Measurements from ENCODE around the gene MYL12A. TPM values are rescaled to one million over a fixed set of nuclear protein-coding genes. Genes with fewer than 3 reads are reported as not detected.

MYL12A gene
- total and polyA plus RNA-seq, 2 of the 13 experiments (the other 11 are each of a cell fraction or from before 2014, with no cell fraction given), result 261 to 277 TPM

GRCh38 chr18:3217948-3218647 lies 29.5 kb upstream of the MYL12A start (continued):
- TF ChIP-seq ZNF567 (CRISPR knock-in tag; IDR thresholded peaks at IDR 0.05; ENCODE audit: borderline replicate concordance) (no peak), ZNF335 (CRISPR knock-in tag; IDR thresholded peaks at IDR 0.05) (no peak), USF2 (IDR thresholded peaks at IDR 0.05; ENCODE audit: low read depth, low read length) (peak; percentile 81), USF2 (CRISPR knock-in tag; IDR thresholded peaks at IDR 0.05; ENCODE audit: borderline replicate concordance) (peak; percentile 84; the same call in 1 of the 2 replicates), ZNF646 (CRISPR knock-in tag; IDR thresholded peaks at IDR 0.05) (no peak), ARID5B (CRISPR knock-in tag; IDR thresholded peaks at IDR 0.05) (peak; percentile 96), ZNF251 (CRISPR knock-in tag; IDR thresholded peaks at IDR 0.05) (no peak), E2F5 (CRISPR knock-in tag; conservative IDR thresholded peaks at IDR 0.05) (no peak), IRF2 (CRISPR knock-in tag; IDR thresholded peaks at IDR 0.05) (0 out of 2 replicates have a peak, but pooled peaks have one; percentile 46), ZNF784 (CRISPR knock-in tag; IDR thresholded peaks at IDR 0.05; ENCODE audit: borderline replicate concordance) (no peak; the same call in 1 of the 2 replicates), MYPOP (CRISPR knock-in tag; IDR thresholded peaks at IDR 0.05) (no peak)
